Vagina (tissue), 2 donors: ENCODE measurements around the gene MRPS21. TPM values are rescaled to one million over a fixed set of nuclear protein-coding genes. Genes with fewer than 3 reads are reported as not detected.

Experiments used
- DNase-seq, 2 donors: peaks; one replicate each; pipeline ENCODE4 v3.0.0-alpha.2; 2017; ENCODE audit errors: extremely low spot score in 2 of 2
- H3K27ac ChIP-seq: fragments of 200-600 bp; sonication (generic); one replicate; pipeline ENCODE4 v1.5.1; 2019
- H3K27me3 ChIP-seq: fragments of 200-600 bp; sonication (generic); one replicate; pipeline ENCODE4 v1.5.1; 2019
- H3K36me3 ChIP-seq, 2 donors: fragments of 200-600 bp; sonication (generic); one replicate each; pipeline ENCODE4 v1.5.1; 2017 to 2019
- H3K4me1 ChIP-seq: fragments of 200-600 bp; sonication (generic); one replicate; pipeline ENCODE4 v1.5.1; 2019
- H3K4me3 ChIP-seq, 2 donors: fragments of 200-600 bp; sonication (generic); 1 replicate in 1 of 2; 2 replicates in 1 of 2; pipeline ENCODE4 v1.5.1; 2016 to 2019
- H3K9me3 ChIP-seq: fragments of 200-600 bp; sonication (generic); one replicate; pipeline ENCODE4 v1.5.1; 2019
- POLR2A ChIP-seq, 2 donors: fragments of 450-650 bp; IDR thresholded peaks; one replicate each; pipeline ENCODE4 v1.6.1; 2017; ENCODE audit warnings: antibody characterized with exemption in 2 of 2, mild to moderate bottlenecking in 2 of 2, moderate library complexity in 2 of 2
- POLR2AphosphoS5 ChIP-seq, 2 donors: sonication (generic); formaldehyde crosslinking; IDR thresholded peaks; one replicate each; pipeline ENCODE4 v1.9.0; 2017; ENCODE audit warnings: antibody characterized with exemption in 2 of 2, mild to moderate bottlenecking in 2 of 2, low read depth in 1 of 2; ENCODE audit not compliant: insufficient read depth in 1 of 2
- intact Hi-C: fragments of 100-400 bp; cut with DNase I; formaldehyde crosslinking; loops from one replicate; pipeline ENCODE4 v1.15.1; 2023
- total RNA-seq: library from RNA; depleted of rRNA; stranded (reverse); fragments of >200 nt; gene quantifications from one replicate; pipeline ENCODE4 v1.2.3, GENCODE V29; 2016
- TF ChIP-seq, protein P1 (sequence below), 3 experiments: fragments of 450-650 bp in 2 of 3; fragments of 200-600 bp in 1 of 3; sonication (generic) in 1 of 3; IDR thresholded peaks; one replicate each; pipeline ENCODE4 v1.5.1; 2017 to 2019; ENCODE audit warnings: antibody characterized with exemption in 3 of 3, mild to moderate bottlenecking in 2 of 3, moderate library complexity in 2 of 3

The MRPS21 gene
- total RNA-seq, 1 donor from 2014 or later, result 34.6 TPM

DNA sequence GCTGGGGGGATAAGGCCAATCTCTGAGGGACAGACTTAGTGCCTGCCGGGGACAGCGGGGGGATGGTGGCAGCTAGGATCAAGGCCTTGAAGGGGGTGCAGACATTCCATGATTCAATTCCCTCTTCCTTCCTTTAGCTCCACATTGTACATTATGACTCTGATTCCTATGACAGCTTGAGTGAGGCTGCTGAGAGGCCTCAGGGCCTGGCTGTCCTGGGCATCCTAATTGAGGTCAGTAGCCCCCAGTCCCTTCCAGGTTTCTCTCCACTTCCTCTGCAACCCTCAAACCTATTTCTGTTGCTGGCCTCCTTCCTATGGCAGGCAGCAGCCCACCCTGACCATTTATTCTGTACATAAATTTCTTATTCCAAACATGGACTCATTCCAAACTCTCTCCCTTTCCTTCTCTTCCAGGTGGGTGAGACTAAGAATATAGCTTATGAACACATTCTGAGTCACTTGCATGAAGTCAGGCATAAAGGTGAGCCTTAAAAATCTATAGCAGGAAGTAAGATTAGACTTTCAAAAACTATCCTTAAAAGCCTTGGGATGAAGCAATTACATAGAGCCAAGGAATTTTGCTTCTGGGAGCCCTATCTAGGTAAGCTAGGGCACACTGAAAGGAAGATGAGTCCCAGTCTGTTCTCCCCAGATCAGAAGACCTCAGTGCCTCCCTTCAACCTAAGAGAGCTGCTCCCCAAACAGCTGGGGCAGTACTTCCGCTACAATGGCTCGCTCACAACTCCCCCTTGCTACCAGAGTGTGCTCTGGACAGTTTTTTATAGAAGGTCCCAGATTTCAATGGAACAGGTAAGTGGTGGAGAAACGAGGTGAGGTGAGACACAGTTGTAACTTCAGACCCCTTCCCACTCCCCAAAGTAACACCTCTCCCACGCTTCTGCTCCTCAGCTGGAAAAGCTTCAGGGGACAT, 31.0 kb upstream of the MRPS21 start:
- Histone ChIP-seq H3K9me3 (no peaks in the 10 kb centered on the region), H3K4me3 (no peak overlapping the region), H3K27ac (no peak overlapping the region), H3K36me3 (peaks cover 0 to 29% of the 10 kb centered on the region in 2 donors), H3K4me1 (peaks cover 16% of the 10 kb centered on the region), H3K27me3 (no peaks in the 10 kb centered on the region)
- intact Hi-C loops, result no loop called here
- no peak for TF ChIP-seq POLR2A (IDR thresholded peaks at IDR 0.05)
- TF ChIP-seq, protein P1, sequence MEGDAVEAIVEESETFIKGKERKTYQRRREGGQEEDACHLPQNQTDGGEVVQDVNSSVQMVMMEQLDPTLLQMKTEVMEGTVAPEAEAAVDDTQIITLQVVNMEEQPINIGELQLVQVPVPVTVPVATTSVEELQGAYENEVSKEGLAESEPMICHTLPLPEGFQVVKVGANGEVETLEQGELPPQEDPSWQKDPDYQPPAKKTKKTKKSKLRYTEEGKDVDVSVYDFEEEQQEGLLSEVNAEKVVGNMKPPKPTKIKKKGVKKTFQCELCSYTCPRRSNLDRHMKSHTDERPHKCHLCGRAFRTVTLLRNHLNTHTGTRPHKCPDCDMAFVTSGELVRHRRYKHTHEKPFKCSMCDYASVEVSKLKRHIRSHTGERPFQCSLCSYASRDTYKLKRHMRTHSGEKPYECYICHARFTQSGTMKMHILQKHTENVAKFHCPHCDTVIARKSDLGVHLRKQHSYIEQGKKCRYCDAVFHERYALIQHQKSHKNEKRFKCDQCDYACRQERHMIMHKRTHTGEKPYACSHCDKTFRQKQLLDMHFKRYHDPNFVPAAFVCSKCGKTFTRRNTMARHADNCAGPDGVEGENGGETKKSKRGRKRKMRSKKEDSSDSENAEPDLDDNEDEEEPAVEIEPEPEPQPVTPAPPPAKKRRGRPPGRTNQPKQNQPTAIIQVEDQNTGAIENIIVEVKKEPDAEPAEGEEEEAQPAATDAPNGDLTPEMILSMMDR (IDR thresholded peaks at IDR 0.05), result no peak
- no peak for TF ChIP-seq POLR2AphosphoS5 (IDR thresholded peaks at IDR 0.05; ENCODE audit: insufficient read depth in 1 of 2, low read depth in 1 of 2)
- DNase-seq, result no peak

DNA sequence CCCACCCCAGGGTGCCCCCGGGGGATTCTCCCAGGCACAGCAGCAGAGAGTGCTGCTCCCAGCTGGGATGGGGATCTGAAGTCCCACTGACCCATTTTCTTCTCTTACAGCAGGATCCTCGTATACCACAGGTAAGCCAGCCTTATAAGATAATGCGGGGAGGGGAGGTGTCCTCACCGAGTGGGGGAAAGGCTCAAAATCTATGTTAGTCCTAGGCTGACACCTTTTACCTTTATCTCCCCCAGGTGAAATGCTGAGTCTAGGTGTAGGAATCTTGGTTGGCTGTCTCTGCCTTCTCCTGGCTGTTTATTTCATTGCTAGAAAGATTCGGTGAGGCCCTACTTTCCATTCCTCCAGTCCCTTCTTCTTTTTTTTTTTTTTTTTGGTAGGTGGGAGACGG, 30.1 kb upstream of the MRPS21 start:
- Histone ChIP-seq H3K27ac (no peak overlapping the region), H3K27me3 (no peaks in the 10 kb centered on the region), H3K4me3 (no peak overlapping the region), H3K4me1 (peaks cover 23% of the 10 kb centered on the region), H3K9me3 (no peaks in the 10 kb centered on the region), H3K36me3 (peaks cover 0 to 29% of the 10 kb centered on the region in 2 donors)
- intact Hi-C loops, result no loop called here
- DNase-seq, result no peak
- TF ChIP-seq POLR2A (IDR thresholded peaks at IDR 0.05), result no peak
- TF ChIP-seq, protein P1 (IDR thresholded peaks at IDR 0.05), result no peak
- no peak for TF ChIP-seq POLR2AphosphoS5 (IDR thresholded peaks at IDR 0.05; ENCODE audit: insufficient read depth in 1 of 2, low read depth in 1 of 2)

DNA sequence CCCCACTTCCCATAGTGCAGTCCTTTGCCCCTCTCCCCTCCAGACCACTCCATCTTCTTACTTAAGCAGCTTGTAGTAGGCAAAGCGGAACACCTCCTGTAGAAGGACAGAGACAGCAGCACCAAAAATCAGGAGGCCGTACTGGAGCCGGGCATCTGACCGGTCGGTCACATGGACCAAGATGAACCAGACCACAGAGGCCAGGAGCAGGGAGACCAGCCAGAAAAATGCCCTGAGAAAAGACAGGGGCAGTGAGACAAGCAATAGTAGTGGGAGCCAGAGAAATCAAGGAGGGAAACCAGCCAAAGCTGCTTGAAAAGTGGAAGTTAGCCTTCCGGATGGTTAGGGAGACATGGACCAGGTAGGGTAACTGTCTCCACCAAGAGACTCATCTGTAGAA, 25.8 kb upstream of the MRPS21 start:
- intact Hi-C loops, result no loop called here
- TF ChIP-seq POLR2A (IDR thresholded peaks at IDR 0.05) (no peak), POLR2AphosphoS5 (IDR thresholded peaks at IDR 0.05; ENCODE audit: insufficient read depth in 1 of 2, low read depth in 1 of 2) (no peak)
- TF ChIP-seq, protein P1 (IDR thresholded peaks at IDR 0.05), result no peak

DNA sequence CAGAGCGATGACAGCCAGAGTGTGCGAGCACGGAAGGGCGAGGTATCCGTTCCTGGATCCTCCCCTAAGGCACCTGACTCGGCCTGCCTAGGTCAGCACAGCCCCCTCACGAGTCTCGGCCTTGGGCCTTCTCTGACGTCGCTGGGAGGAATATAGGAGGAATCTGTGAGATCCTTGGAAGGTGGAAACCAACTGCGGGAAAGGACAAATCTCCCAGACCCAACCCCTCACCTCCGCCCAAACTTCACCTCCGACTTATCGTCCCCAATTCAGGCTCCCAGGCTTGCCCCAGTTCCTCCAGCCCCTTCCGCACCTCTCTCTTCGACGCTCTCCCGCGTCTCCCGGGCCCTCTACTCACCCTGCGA, 25.3 kb upstream of the MRPS21 start:
- H3K27ac ChIP-seq, result peak overlapping the region; percentile 96
- H3K4me3 ChIP-seq, result peak overlapping the region; percentile 93 to 100
- H3K36me3 ChIP-seq, result peaks cover 0 to 29% of the 10 kb centered on the region in 2 donors
- no peaks in the 10 kb centered on the region for H3K9me3 ChIP-seq
- H3K27me3 ChIP-seq, result no peaks in the 10 kb centered on the region
- no peak for TF ChIP-seq POLR2A (IDR thresholded peaks at IDR 0.05)
- TF ChIP-seq, protein P1 (IDR thresholded peaks at IDR 0.05), result no peak
- TF ChIP-seq POLR2AphosphoS5 (IDR thresholded peaks at IDR 0.05; ENCODE audit: insufficient read depth in 1 of 2, low read depth in 1 of 2), result no peak
- DNase-seq, result no peak
- peaks cover 32% of the 10 kb centered on the region for H3K4me1 ChIP-seq
- intact Hi-C loops, result no loop called here

More for the DNA sequence above, 25.8 kb upstream of the MRPS21 start:
- H3K36me3 ChIP-seq, result peaks cover 0 to 29% of the 10 kb centered on the region in 2 donors
- H3K27ac ChIP-seq, result peak overlapping the region; percentile 96
- H3K27me3 ChIP-seq, result no peaks in the 10 kb centered on the region
- no peaks in the 10 kb centered on the region for H3K9me3 ChIP-seq
- peak overlapping the region; percentile 93 to 100 for H3K4me3 ChIP-seq
- no peak for DNase-seq
- peaks cover 28% of the 10 kb centered on the region for H3K4me1 ChIP-seq
